Panc1 (cell line): ENCODE results near the gene ATP1B3.

Experiments
- CTCF ChIP-seq: fragments of 450-650 bp; IDR thresholded peaks from 2 replicates; pipeline ENCODE4 v1.5.1; 2017; ENCODE audit warnings: mild to moderate bottlenecking
- POLR2AphosphoS5 ChIP-seq: IDR thresholded peaks from 2 replicates; pipeline ENCODE4 v1.6.1; 2012; ENCODE audit warnings: mild to moderate bottlenecking, low read depth, low read length, moderate library complexity
- SIN3A ChIP-seq: IDR thresholded peaks from 2 replicates; pipeline ENCODE4 v1.6.1; 2012; ENCODE audit warnings: low read depth, mild to moderate bottlenecking, low read length, moderate library complexity, borderline replicate concordance; ENCODE audit not compliant: insufficient read depth
- TF ChIP-seq, protein P1 (sequence below), 2 experiments: IDR thresholded peaks; 2 replicates each; pipeline ENCODE4 v1.6.1; 2011 to 2012; ENCODE audit warnings: low read depth in 2 of 2, control low read depth in 1 of 2, low read length in 1 of 2, mild to moderate bottlenecking in 1 of 2, moderate library complexity in 1 of 2; ENCODE audit not compliant: insufficient read depth in 1 of 2

GRCh38 chr3:141926929-141927328 is 50.5 kb downstream of the ATP1B3 start:
- TF ChIP-seq CTCF (no peak), POLR2AphosphoS5 (no peak), SIN3A (no peak)
- TF ChIP-seq, protein P1, sequence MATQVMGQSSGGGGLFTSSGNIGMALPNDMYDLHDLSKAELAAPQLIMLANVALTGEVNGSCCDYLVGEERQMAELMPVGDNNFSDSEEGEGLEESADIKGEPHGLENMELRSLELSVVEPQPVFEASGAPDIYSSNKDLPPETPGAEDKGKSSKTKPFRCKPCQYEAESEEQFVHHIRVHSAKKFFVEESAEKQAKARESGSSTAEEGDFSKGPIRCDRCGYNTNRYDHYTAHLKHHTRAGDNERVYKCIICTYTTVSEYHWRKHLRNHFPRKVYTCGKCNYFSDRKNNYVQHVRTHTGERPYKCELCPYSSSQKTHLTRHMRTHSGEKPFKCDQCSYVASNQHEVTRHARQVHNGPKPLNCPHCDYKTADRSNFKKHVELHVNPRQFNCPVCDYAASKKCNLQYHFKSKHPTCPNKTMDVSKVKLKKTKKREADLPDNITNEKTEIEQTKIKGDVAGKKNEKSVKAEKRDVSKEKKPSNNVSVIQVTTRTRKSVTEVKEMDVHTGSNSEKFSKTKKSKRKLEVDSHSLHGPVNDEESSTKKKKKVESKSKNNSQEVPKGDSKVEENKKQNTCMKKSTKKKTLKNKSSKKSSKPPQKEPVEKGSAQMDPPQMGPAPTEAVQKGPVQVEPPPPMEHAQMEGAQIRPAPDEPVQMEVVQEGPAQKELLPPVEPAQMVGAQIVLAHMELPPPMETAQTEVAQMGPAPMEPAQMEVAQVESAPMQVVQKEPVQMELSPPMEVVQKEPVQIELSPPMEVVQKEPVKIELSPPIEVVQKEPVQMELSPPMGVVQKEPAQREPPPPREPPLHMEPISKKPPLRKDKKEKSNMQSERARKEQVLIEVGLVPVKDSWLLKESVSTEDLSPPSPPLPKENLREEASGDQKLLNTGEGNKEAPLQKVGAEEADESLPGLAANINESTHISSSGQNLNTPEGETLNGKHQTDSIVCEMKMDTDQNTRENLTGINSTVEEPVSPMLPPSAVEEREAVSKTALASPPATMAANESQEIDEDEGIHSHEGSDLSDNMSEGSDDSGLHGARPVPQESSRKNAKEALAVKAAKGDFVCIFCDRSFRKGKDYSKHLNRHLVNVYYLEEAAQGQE (IDR thresholded peaks at IDR 0.05; ENCODE audit: insufficient read depth in 1 of 2, low read depth in 2 of 2, low read length in 1 of 2) = no peak
